Cardiac muscle cell (in vitro differentiated cells and primary cell): ENCODE data around the gene CACNG5. TPM values are rescaled to one million over a fixed set of nuclear protein-coding genes. Genes with fewer than 3 reads are reported as not detected.

Source experiments
- DNase-seq, 2 donors: peaks; one replicate each; pipeline versions ENCODE4 v3.0.0 to v3.0.0-alpha.2; 2010 to 2017; ENCODE audit warnings: low read depth in 1 of 2, low spot score in 1 of 2
- H3K27ac ChIP-seq: fragments of 200-600 bp; sonication (generic); 2 replicates; pipeline ENCODE4 v1.5.1; 2016
- H3K27me3 ChIP-seq: fragments of 200-600 bp; sonication (generic); 2 replicates; pipeline ENCODE4 v1.6.0; 2016; ENCODE audit warnings: control low read depth
- H3K36me3 ChIP-seq: fragments of 200-600 bp; sonication (generic); 2 replicates; pipeline ENCODE4 v1.5.1; 2016; ENCODE audit warnings: control low read depth
- H3K4me1 ChIP-seq: fragments of 200-600 bp; sonication (generic); 2 replicates; pipeline ENCODE4 v1.8.1; 2017; ENCODE audit warnings: low read depth, mild to moderate bottlenecking, mixed run types
- H3K4me3 ChIP-seq: fragments of 200-600 bp; sonication (generic); 2 replicates; pipeline ENCODE4 v1.5.1; 2016; ENCODE audit warnings: mild to moderate bottlenecking
- H3K9me3 ChIP-seq: fragments of 200-600 bp; sonication (generic); 2 replicates; pipeline ENCODE4 v1.5.1; 2017; ENCODE audit warnings: low read depth, mild to moderate bottlenecking, control low read depth
- polyA plus RNA-seq: library from polyadenylated mRNA; unstranded; fragments of >200 nt; fragmentation: Nextera tagmentation; extraction: Ambion mirVana; gene quantifications from 2 replicates; pipeline ENCODE4 v1.2.1, GENCODE V29; 2016
- total RNA-seq: library from RNA; depleted of rRNA; stranded (reverse); fragments of >200 nt; gene quantifications from 2 replicates; pipeline ENCODE4 v1.2.3, GENCODE V29; 2016
- TF ChIP-seq, protein P1 (sequence below): IDR thresholded peaks from 2 replicates; pipeline ENCODE4 v1.5.1; 2012; ENCODE audit warnings: low read depth, mild to moderate bottlenecking, low read length

CACNG5 gene
- total and polyA plus RNA-seq, 2 experiments from 2014 or later = not detected

DNA sequence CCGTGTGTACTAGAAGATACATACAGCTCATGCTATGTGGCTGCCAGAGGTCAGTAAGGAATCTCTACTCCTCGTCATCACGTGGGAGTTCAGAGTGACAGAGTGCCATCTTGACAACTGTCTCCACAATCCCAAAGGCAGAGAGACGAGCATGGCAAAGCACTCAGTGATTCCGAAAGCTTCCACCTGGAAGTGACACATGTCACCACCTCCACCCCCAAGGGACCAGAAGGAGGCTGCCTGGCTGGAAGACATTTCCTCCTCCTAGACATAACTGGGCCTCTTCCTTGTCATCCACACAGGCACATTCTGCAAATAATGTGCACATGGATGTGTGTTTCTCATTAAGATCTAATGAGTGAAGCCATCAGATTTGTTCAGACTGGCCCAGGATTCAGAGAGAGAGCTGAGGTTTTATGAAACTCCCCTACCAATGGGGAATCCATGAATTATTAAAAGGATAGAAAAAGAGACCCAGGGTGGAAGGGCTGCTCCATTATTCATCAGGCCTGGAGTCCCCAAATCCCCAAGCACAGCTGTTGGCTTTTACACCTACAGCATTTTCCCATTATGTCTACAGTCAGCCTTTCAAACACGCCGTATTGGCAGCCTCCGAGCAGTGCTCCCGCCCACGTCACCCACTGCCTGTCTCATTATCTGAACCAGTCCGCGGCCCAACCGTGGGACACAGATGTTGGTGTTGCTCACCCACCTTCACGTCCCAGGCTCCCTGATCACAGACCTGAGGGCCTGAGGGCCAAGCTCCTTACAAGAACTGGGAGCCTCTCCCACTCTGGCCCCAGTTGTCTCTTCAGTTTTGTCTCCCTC lies 3.3 kb upstream of the CACNG5 start:
- TF ChIP-seq, protein P1, sequence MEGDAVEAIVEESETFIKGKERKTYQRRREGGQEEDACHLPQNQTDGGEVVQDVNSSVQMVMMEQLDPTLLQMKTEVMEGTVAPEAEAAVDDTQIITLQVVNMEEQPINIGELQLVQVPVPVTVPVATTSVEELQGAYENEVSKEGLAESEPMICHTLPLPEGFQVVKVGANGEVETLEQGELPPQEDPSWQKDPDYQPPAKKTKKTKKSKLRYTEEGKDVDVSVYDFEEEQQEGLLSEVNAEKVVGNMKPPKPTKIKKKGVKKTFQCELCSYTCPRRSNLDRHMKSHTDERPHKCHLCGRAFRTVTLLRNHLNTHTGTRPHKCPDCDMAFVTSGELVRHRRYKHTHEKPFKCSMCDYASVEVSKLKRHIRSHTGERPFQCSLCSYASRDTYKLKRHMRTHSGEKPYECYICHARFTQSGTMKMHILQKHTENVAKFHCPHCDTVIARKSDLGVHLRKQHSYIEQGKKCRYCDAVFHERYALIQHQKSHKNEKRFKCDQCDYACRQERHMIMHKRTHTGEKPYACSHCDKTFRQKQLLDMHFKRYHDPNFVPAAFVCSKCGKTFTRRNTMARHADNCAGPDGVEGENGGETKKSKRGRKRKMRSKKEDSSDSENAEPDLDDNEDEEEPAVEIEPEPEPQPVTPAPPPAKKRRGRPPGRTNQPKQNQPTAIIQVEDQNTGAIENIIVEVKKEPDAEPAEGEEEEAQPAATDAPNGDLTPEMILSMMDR = no peak
- Histone ChIP-seq H3K4me1 (no peaks in the 10 kb centered on the region), H3K36me3 (no peaks in the 10 kb centered on the region), H3K27me3 (peaks cover 34% of the 10 kb centered on the region), H3K27ac (no peak overlapping the region), H3K4me3 (no peak overlapping the region), H3K9me3 (no peaks in the 10 kb centered on the region)
- no peak for DNase-seq

DNA sequence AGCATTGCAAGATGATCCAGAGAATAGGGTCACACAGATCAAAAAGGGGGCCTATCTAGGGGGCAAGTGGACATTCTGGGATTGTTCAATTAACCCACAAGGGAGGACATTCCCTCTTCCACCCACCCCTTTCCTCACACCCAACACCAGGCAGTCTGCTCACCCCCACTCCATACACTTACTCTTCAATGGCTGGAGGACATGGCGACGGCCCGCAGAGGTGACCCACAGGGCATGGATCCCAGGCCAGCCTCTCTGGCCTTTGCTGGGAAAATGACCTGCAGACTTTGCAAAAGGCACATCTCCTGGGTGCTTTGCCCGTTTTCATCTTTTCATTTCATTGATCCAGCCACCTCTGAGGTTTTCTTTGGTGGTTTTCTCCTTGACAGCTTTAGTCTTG lies 1.7 kb upstream of the CACNG5 start:
- H3K27me3 ChIP-seq = peaks cover 42% of the 10 kb centered on the region
- H3K9me3 ChIP-seq = no peaks in the 10 kb centered on the region
- H3K36me3 ChIP-seq = no peaks in the 10 kb centered on the region
- no peak for DNase-seq
- no peak overlapping the region for H3K4me3 ChIP-seq
- no peaks in the 10 kb centered on the region for H3K4me1 ChIP-seq
- H3K27ac ChIP-seq = no peak overlapping the region
- TF ChIP-seq, protein P1 = no peak

DNA sequence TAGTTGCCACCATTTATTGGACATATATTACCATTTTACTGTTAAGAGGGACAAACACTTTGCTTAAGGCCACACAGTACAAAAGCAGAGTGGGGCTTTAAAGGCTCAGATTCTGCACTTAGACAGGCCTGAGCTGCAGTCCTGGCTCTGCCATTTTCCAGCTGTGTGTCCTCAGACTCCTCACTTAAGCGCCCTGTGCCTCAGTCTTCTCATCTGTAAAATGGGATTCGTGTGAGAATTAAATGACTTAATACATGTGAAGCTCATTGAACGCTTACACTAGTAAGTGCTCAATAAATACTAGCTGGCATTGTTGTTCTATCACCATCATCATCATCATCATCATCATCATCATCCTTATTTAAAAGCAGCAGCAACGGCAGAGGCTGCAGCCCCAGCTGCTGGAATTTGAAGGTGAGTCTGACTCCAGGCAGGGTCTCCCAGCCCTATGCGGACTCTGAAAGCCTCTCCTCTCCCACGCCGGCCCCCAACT lies 445 bp upstream of the CACNG5 start:
- Histone ChIP-seq H3K9me3 (no peaks in the 10 kb centered on the region), H3K4me1 (no peaks in the 10 kb centered on the region), H3K27me3 (peaks cover 42% of the 10 kb centered on the region), H3K36me3 (no peaks in the 10 kb centered on the region), H3K4me3 (peak overlapping the region; percentile 12), H3K27ac (no peak overlapping the region)
- no peak for DNase-seq
- TF ChIP-seq, protein P1 = no peak

DNA sequence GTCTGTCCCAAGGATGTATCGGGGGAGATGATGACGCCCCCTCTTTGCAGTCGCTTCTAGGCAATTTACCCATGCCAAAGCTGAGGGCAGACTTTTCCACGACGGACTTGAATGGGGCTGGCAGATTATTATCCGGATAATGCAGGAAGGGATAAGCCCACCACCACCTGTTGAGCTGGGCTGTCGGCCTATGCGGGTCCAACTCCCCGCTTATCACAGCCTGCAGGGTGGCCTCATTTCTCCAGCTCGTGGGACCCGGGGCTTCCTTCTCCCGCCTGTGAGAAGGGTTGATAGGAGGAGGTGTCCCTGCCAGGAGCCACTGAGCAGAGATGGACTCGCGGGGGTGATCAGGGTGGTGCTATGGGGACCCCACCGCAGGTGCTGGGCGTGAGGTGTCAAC lies 559 bp downstream of the CACNG5 start:
- H3K4me1 ChIP-seq = no peaks in the 10 kb centered on the region
- TF ChIP-seq, protein P1 = no peak
- no peaks in the 10 kb centered on the region for H3K9me3 ChIP-seq
- no peaks in the 10 kb centered on the region for H3K36me3 ChIP-seq
- no peak for DNase-seq
- no peak overlapping the region for H3K27ac ChIP-seq
- H3K27me3 ChIP-seq = peaks cover 42% of the 10 kb centered on the region
- no peak overlapping the region for H3K4me3 ChIP-seq

DNA sequence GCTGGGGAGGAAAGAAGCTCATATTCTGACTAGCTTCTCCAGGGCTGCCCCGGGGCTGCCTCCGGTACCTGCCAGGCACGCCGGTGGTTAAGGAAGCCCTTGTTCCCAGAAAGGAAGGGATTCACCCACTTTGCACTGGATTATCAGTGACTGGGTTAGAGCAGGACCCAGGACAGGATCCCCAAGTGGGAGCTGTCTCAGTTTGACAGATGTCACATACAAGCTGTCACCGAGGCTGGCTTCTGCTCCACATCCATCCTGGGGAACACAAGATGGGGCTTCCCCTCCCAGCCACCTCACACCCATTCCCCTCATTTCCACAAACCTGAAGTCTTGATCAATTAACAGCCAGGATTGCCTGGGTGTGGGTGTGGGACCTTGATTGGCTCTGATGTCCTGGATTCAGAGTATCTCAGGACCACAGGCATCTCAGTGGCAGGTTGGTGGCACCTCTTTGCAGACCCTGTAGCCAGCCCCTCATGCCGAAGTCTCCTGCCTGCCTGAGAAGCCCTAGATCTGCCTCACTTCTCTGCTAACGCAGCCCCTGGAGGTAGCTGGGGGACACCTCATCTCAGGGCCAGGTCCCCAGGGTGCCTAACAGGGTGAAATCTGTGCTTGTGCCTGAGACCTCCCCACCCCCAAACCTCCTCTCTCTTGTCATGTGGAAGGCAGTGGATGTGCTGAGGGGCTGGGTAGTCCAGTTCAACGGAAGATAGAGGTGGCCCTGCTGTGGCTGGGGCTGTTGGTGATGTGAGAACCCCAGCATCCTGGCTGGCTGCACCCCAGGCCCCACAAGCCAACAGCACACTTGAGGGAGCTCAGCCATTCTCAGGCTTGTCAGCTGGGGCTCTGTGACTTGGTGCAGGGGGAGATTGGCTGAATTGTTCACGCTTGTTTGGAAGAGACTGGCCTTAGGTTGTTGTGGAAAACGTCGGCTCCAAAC lies 1.4 kb downstream of the CACNG5 start:
- no peak for DNase-seq
- peaks cover 42% of the 10 kb centered on the region for H3K27me3 ChIP-seq
- H3K27ac ChIP-seq = no peak overlapping the region
- H3K4me1 ChIP-seq = no peaks in the 10 kb centered on the region
- no peak overlapping the region for H3K4me3 ChIP-seq
- no peaks in the 10 kb centered on the region for H3K36me3 ChIP-seq
- no peaks in the 10 kb centered on the region for H3K9me3 ChIP-seq
- TF ChIP-seq, protein P1 = no peak
